Endothelial cell (in vitro differentiated cells): Measurements from ENCODE around the gene TRIOBP. TPM values are rescaled to one million over a fixed set of nuclear protein-coding genes. Genes with fewer than 3 reads are reported as not detected.

Source experiments
- DNase-seq: peaks from one replicate; pipeline ENCODE4 v3.0.0; 2021; ENCODE audit warnings: low spot score
- H3K27ac Mint-ChIP-seq: one replicate; pipeline ENCODE4 v1.8.0; 2021; ENCODE audit warnings: mixed read lengths, inconsistent platforms; ENCODE audit not compliant: unreplicated experiment
- H3K27me3 Mint-ChIP-seq: one replicate; pipeline ENCODE4 v1.8.0; 2021; ENCODE audit warnings: mild to moderate bottlenecking, moderate library complexity, mixed read lengths, inconsistent platforms; ENCODE audit not compliant: unreplicated experiment
- H3K36me3 Mint-ChIP-seq: one replicate; pipeline ENCODE4 v1.8.0; 2021; ENCODE audit warnings: mild to moderate bottlenecking, low read depth, mixed read lengths, inconsistent platforms; ENCODE audit not compliant: unreplicated experiment
- H3K4me1 Mint-ChIP-seq: one replicate; pipeline ENCODE4 v1.8.0; 2021; ENCODE audit warnings: mild to moderate bottlenecking, mixed read lengths, inconsistent platforms; ENCODE audit not compliant: unreplicated experiment
- H3K4me3 Mint-ChIP-seq: one replicate; pipeline ENCODE4 v1.8.0; 2021; ENCODE audit warnings: mild to moderate bottlenecking, mixed read lengths, inconsistent platforms; ENCODE audit not compliant: unreplicated experiment
- H3K9me3 Mint-ChIP-seq: one replicate; pipeline ENCODE4 v1.8.0; 2021; ENCODE audit warnings: mixed read lengths, inconsistent platforms; ENCODE audit not compliant: unreplicated experiment
- total RNA-seq: library from RNA; stranded (reverse); fragmentation: NEBNext Ultra II Directional; extraction: Animal tissue kit (Norgen Biotek cat#: 25700); gene quantifications from one replicate; pipeline ENCODE4 v1.2.1, GENCODE V29; 2021; ENCODE audit not compliant: unreplicated experiment
- TF ChIP-seq, protein P1 (sequence below): fragments of 200-600 bp; sonication (generic); IDR thresholded peaks from one replicate; pipeline ENCODE4 v1.5.0; 2021; ENCODE audit warnings: antibody characterized with exemption; ENCODE audit not compliant: unreplicated experiment

Gene TRIOBP
- total RNA-seq, 1 donor from 2014 or later: 110 TPM

DNA sequence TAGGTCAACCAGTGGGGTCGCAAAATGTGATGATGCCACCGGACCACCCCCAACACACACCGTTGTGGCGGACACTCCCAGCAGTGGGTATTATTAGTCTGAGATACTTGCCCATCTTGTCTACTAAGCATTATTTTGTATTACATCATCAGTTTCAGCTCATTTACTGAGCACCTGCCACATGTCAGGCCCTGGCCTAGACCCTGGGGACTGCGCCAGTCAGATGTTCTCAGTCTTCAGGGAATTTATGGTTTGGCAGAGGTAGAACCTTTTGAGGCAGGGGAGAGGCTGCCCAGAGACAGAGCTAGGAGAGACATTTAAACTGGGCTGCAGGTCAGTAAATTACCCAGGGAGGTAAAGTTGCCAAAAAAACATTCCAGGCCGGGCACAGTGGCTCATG lies 67.8 kb downstream of the TRIOBP start:
- TF ChIP-seq, protein P1, sequence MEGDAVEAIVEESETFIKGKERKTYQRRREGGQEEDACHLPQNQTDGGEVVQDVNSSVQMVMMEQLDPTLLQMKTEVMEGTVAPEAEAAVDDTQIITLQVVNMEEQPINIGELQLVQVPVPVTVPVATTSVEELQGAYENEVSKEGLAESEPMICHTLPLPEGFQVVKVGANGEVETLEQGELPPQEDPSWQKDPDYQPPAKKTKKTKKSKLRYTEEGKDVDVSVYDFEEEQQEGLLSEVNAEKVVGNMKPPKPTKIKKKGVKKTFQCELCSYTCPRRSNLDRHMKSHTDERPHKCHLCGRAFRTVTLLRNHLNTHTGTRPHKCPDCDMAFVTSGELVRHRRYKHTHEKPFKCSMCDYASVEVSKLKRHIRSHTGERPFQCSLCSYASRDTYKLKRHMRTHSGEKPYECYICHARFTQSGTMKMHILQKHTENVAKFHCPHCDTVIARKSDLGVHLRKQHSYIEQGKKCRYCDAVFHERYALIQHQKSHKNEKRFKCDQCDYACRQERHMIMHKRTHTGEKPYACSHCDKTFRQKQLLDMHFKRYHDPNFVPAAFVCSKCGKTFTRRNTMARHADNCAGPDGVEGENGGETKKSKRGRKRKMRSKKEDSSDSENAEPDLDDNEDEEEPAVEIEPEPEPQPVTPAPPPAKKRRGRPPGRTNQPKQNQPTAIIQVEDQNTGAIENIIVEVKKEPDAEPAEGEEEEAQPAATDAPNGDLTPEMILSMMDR: no peak
- no peak for DNase-seq
- H3K27ac Mint-ChIP-seq: peak overlapping the region; percentile 57
- peaks cover 6% of the 10 kb centered on the region for H3K4me1 Mint-ChIP-seq
- H3K27me3 Mint-ChIP-seq: peaks cover 7% of the 10 kb centered on the region
- peaks cover 38% of the 10 kb centered on the region for H3K36me3 Mint-ChIP-seq
- H3K4me3 Mint-ChIP-seq: no peak overlapping the region
- H3K9me3 Mint-ChIP-seq: no peaks in the 10 kb centered on the region

DNA sequence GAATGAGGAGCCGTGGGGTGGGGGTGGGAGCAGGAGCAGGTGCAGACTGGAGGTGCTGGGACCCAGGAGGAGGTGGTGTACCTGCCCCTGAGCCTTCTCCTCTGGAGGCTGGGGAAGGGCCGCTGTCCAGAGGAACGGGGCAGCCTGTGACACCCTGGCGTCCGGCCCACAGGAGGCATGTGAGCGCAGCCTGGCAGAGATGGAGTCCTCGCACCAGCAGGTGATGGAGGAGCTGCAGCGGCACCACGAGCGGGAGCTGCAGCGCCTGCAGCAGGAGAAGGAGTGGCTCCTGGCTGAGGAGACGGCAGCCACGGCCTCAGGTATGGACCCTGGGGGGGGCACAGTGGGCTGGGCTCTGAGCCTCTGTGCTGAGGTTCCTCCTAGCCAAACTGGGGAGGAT lies 68.7 kb downstream of the TRIOBP start:
- H3K27me3 Mint-ChIP-seq: peaks cover 7% of the 10 kb centered on the region
- no peaks in the 10 kb centered on the region for H3K9me3 Mint-ChIP-seq
- peak overlapping the region; percentile 25 for H3K4me3 Mint-ChIP-seq
- no peak overlapping the region for H3K27ac Mint-ChIP-seq
- TF ChIP-seq, protein P1: no peak
- H3K4me1 Mint-ChIP-seq: no peaks in the 10 kb centered on the region
- DNase-seq: no peak
- H3K36me3 Mint-ChIP-seq: peaks cover 32% of the 10 kb centered on the region

GRCh38 chr22:37765953-37766576 lies 69.2 kb downstream of the TRIOBP start:
- TF ChIP-seq, protein P1: no peak
- H3K4me3 Mint-ChIP-seq: no peak overlapping the region
- H3K27ac Mint-ChIP-seq: no peak overlapping the region
- H3K9me3 Mint-ChIP-seq: no peaks in the 10 kb centered on the region
- H3K4me1 Mint-ChIP-seq: no peaks in the 10 kb centered on the region
- H3K27me3 Mint-ChIP-seq: peaks cover 9% of the 10 kb centered on the region
- no peak for DNase-seq
- peaks cover 28% of the 10 kb centered on the region for H3K36me3 Mint-ChIP-seq

DNA sequence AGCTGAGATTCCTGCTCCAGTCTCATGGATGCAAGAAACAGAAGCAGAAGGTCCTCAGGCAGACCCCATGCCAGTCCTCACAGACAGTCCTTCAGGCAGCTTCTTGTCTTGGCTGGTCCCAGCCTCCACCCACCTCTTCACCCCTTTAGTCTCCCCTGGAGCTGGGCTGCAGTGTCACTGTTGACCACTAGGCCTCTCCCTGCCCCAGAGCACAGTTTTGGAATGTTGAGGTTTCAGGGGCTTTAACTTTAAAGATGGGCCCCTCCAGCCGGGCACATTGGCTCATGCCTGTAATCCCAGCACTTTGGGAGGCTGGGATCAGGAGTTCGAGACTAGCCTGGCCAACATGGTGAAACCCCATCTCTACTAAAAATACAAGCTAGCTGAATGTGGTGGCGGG lies 71.4 kb downstream of the TRIOBP start:
- Mint-ChIP-seq H3K36me3 (peaks cover 37% of the 10 kb centered on the region), H3K27me3 (peaks cover 9% of the 10 kb centered on the region), H3K4me1 (no peaks in the 10 kb centered on the region), H3K4me3 (no peak overlapping the region), H3K9me3 (no peaks in the 10 kb centered on the region), H3K27ac (no peak overlapping the region)
- TF ChIP-seq, protein P1: peak; percentile 57
- DNase-seq: no peak

GRCh38 chr22:37769056-37769455 lies 72.2 kb downstream of the TRIOBP start:
- Mint-ChIP-seq H3K27me3 (peaks cover 11% of the 10 kb centered on the region), H3K36me3 (peaks cover 35% of the 10 kb centered on the region), H3K4me3 (no peak overlapping the region), H3K9me3 (no peaks in the 10 kb centered on the region), H3K27ac (no peak overlapping the region), H3K4me1 (no peaks in the 10 kb centered on the region)
- DNase-seq: no peak
- TF ChIP-seq, protein P1: no peak
